ENCODE measurements around the gene ANP32E.
A peak's percentile ranks its signal among the peaks of the same experiment; 100 is the strongest.
"Not testable (repeated sequence)": the region's sequence is repeated elsewhere in the genome, so short reads cannot be mapped to it uniquely, and the experiment has no call there.

Gene ANP32E

GRCh38 chr1:150257624-150258585 lies 22.0 kb upstream of the ANP32E start, which contains the start of gene CA14:
Gene CA14, plus strand, starts transcription at chr1:150257774. Its CDS starts 355 bp downstream, at chr1:150258129.
- no peak for DNase-seq
- in situ Hi-C loops (cut with MboI; ENCODE audit: low pct_unique_long_range_greater_than_20kb, low sequenced_read_pairs) = no loop called here

- in situ Hi-C loops (cut with MboI; ENCODE audit: low pct_unique_long_range_greater_than_20kb, low sequenced_read_pairs) = no loop called here
- DNase-seq = no peak
Observed at GRCh38 chr1:150256554-150257341, 20.8 kb upstream of the ANP32E start.

- in situ Hi-C loops (cut with MboI; ENCODE audit: low pct_unique_long_range_greater_than_20kb, low sequenced_read_pairs) = no loop called here
- DNase-seq = no peak
Observed at GRCh38 chr1:150256198-150256553, 20.3 kb upstream of the ANP32E start.

DNA sequence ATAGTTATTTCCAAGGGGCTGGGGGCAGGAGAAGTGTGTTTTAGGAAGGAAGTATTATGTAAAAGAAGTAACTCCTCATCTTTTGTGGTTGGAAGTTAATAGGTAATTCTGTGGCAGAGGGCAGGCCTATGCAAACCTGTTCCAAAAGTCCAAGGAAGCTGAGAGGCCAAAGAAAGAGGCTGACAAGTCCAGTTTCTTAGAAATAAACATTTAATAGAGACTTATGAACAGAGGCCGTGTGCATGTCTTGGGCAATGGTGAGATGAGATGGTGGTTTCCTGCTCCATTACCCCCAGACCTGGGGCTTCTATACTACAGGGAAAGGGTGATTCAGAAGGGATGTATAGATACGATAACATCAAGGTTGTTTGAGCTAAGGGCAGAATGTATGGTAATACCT lies 14.0 kb upstream of the ANP32E start:
- DNase-seq = peak; percentile 49
- in situ Hi-C loops (cut with MboI; ENCODE audit: low pct_unique_long_range_greater_than_20kb, low sequenced_read_pairs) = no loop called here

DNA sequence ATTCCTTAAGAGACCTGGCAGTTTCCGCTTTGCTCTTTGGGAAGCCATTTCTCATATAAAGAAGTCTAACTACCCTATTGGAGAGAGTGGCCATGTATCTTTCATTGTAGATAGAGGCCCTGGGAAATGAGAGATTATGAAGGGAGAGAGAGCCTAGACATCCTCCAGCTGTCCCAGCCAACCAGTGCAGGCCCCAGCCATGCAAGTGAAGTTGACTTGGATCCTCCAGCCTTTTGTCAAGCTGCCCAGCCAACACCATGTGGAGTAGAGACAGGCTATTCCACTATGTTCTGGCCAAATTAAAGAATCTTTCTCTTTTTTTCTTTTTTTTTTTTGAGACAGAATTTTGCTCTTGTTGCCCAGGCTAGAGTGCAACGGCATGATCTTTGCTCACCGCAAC lies 7.1 kb upstream of the ANP32E start:
- in situ Hi-C loops (cut with MboI; ENCODE audit: low pct_unique_long_range_greater_than_20kb, low sequenced_read_pairs) = no loop called here
- DNase-seq = no peak

DNA sequence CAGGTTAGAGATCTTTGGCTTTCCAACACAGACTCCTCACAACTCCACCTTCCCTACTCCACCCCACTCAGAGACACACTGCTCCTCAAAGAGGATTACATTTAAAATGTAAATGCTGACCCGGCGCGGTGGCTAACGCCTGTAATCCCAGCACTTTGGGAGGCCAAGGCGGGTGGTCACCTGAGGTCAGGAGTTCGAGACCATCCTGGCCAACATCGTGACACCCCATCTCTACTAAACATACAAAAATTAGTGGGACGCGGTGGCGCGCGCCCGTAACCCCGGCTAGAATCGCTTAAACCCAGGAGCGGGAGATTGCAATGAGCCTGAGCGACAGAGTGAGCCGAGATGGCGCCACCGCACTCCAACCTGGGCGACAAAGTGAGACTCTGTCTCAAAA lies 1.8 kb upstream of the ANP32E start:
- in situ Hi-C loops (cut with MboI; ENCODE audit: low pct_unique_long_range_greater_than_20kb, low sequenced_read_pairs) = no loop called here
- DNase-seq = no peak

GRCh38 chr1:150237176-150237575 lies 1.3 kb upstream of the ANP32E start:
- in situ Hi-C loops (cut with MboI; ENCODE audit: low pct_unique_long_range_greater_than_20kb, low sequenced_read_pairs); DNase-seq: not testable (repeated sequence)

DNA sequence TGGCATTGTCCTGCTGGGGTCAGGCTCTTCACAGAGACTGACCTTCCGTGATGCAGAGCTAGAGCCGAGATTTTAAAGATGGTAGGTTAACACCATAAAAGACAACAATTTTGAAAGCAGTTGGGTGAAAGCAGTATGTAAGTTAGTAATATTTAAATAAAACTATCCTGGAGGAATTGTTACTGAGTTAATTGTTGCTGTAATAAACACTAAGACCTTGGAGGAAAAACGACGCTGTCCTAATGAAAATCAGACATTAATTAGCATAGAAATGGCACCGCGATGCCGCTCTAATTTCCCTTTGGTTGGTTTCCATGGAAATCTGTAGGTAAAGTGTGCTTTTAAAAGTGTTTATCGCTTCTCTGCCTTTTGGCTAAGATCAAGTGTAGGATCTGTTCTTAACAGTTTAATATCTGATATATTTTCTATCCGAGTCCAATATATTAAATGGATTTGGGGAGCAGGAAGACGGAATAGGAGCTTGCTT lies 745 bp upstream of the ANP32E start:
- DNase-seq = no peak
- in situ Hi-C loops (cut with MboI; ENCODE audit: low pct_unique_long_range_greater_than_20kb, low sequenced_read_pairs) = no loop called here

DNA sequence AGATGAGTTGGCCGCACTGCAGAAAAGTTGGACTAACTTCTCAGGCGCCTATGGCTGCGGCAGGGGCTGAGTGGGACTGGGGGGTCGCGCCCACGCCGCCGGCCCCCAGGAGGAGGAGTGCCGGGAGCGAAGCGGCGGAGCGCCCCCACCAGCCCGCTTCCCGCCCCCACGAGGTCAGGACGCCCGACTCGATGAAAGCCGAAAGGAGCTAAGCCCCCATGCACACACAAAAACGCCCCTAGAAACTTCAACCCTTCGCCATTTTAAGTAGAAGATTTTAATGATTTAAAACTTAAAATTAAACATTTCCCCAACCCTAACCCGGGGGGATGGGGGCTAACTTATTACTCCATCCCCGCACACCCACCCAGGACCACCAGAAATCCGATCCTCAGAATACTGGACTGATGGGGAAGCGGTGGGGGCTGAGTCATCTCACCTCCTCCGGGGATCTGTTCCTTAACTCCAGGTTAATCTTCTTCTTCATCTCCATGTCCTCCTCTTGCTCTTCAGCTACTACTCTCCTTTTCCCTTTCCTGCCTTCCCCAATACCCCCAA lies 539 bp downstream of the ANP32E start:
- DNase-seq = peak; percentile 33
- in situ Hi-C loops (cut with MboI; ENCODE audit: low pct_unique_long_range_greater_than_20kb, low sequenced_read_pairs) = no loop called here

GRCh38 chr1:150234566-150235293 lies 1.2 kb downstream of the ANP32E start:
- in situ Hi-C loops (cut with MboI; ENCODE audit: low pct_unique_long_range_greater_than_20kb, low sequenced_read_pairs) = no loop called here
- peak; percentile 84 for DNase-seq

DNA sequence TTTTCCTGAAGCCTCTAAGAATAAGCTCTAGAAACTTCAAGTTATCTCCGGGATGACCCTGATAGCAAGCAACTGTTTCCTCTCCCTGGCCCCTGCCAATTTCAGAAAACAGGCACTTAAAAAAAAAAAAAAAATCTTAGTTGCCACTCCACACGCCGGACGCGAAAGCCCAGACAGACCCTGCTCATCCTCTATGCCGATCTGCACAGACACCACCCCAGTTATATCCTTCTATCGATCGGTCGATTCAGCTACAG lies 1.7 kb downstream of the ANP32E start:
- in situ Hi-C loops (cut with MboI; ENCODE audit: low pct_unique_long_range_greater_than_20kb, low sequenced_read_pairs) = no loop called here
- no peak for DNase-seq

DNA sequence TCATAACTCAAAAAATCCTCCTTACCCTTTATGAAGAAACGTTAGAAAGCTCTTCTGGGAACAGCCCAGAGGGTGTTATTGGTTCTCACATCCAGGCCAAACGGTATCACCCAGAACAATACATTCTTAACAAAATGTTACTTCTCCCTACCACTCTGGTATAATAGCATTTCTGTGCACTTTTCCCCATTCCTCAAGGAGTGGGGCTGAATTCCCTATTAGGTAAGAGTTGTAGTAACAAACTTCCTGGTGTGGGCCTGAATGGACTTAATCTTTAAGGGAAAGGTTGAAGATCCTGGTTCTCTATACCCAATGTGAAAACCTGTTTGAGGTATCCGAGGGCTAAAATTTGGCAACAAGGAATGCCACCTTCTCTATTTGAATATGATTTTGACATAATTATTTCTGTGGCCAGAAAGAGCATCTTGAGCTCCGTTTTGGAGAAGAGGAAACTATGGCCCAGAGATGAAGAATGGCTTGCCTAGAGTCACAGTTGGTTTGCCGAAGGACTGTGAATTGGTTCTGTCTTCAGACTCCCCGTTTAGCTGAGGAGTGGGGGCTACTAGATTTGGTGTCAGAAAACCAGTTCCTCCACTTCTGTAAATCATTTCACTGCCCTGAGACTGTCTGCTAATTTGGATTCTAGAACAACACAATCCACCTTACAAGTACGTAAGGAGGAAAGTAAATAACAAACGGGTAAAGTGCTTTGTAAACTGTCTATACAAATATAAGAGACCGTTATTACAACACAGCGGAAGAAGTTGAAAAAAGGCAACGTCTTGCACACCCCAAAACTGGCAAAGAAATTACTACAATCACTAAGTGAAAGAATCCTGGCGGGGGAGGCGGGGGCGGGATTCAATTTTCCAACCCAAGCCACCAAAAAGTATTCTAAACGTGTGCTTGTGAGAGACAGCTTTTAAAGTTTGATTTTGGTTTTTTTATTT lies 2.3 kb downstream of the ANP32E start:
- in situ Hi-C loops (cut with MboI; ENCODE audit: low pct_unique_long_range_greater_than_20kb, low sequenced_read_pairs) = no loop called here
- peak; percentile 41 for DNase-seq

- DNase-seq; in situ Hi-C loops (cut with MboI; ENCODE audit: low pct_unique_long_range_greater_than_20kb, low sequenced_read_pairs): not testable (repeated sequence)
Observed at GRCh38 chr1:150232921-150233320, 3.0 kb downstream of the ANP32E start.

DNA sequence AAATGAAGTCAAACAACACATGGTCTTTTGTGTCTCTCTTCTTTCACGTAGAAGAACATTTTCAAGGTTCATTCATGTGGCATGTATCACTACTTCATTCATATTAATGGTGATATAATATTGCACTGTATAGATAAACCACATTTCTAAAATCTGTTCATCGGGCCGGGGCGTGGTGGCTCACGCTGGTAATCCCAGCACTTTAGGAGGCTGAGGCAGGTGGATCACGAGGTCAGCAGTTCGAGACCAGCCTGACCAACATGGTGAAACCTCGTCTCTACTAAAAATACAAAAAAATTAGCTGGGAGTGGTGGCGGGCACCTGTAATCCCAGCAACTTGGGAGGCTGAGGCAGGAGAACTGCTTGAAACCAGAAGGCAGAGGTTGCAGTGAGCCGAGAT lies 7.7 kb downstream of the ANP32E start:
- in situ Hi-C loops (cut with MboI; ENCODE audit: low pct_unique_long_range_greater_than_20kb, low sequenced_read_pairs); DNase-seq: not testable (repeated sequence)

DNA sequence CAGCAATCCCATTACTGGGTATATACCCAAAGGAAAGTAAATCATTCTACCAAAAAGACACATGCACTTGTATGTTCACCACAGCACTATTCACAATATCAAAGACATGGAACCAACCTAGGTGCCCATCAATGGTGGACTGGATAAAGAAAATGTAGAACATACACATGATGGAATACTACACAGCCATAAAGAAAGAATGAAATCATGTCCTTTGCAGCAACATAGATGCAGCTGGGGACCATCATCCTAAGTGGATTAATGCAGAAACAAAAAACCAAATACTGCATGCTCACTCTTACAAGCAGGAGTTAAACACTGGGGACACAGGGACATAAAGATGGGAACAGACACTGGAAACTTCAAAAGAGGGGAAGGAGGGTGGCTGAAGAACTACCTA lies 8.7 kb downstream of the ANP32E start:
- no peak for DNase-seq
- in situ Hi-C loops (cut with MboI; ENCODE audit: low pct_unique_long_range_greater_than_20kb, low sequenced_read_pairs) = no loop called here

GRCh38 chr1:150226486-150226885 lies 9.4 kb downstream of the ANP32E start:
- in situ Hi-C loops (cut with MboI; ENCODE audit: low pct_unique_long_range_greater_than_20kb, low sequenced_read_pairs) = no loop called here
- DNase-seq = no peak

DNA sequence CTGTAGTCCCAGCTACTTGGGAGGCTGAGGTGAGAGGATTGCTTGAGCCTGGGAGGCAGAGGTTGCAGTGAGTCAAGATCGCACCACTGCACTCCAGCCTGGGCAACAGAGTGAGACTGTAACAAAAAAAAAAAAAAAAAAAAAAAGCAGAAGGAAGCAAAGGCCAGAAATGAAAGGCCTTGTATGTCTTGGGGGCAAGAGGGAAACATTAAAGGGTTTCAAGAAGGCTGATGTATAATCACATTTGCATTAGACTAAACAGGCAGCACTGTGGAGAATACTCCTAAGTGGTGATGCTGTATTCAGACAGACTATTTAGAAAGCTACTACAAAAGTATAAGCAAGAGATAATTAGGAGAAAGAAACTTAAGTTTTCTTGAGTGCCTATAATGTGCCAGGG lies 10.4 kb downstream of the ANP32E start:
- DNase-seq = peak; percentile 16
- in situ Hi-C loops (cut with MboI; ENCODE audit: low pct_unique_long_range_greater_than_20kb, low sequenced_read_pairs) = no loop called here

DNA sequence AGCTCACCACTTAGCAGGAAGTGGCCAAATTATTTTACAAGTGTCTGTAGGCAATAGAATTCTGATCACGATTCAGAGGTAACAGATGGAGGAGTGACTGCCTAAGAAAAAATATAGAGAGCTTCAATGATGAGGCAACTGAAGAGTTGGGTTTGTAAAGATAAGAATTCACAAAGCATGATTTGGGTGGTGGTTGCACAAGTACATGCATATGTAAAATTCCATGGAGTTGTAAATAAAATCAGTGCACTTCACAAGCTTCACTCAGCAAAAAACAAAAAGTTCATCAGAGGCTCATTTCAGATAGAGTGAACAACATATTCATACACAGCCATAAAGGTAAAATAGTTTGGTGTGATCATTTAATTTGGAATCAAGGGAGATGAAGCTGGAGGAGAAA lies 10.9 kb downstream of the ANP32E start:
- DNase-seq = no peak
- in situ Hi-C loops (cut with MboI; ENCODE audit: low pct_unique_long_range_greater_than_20kb, low sequenced_read_pairs) = no loop called here

Data from KBM-7 (cell line).